Peyer's patch (tissue), 4 donors: Measurements from ENCODE around the gene MAP6D1.

Source experiments
- CTCF ChIP-seq, 6 experiments: fragments of 450-650 bp in 4 of 6; fragments of 200-600 bp in 2 of 6; sonication (generic) in 1 of 6; IDR thresholded peaks; one replicate each; pipeline ENCODE4 v1.5.1; 2017 to 2019; ENCODE audit warnings: antibody characterized with exemption in 6 of 6, mild to moderate bottlenecking in 3 of 6, moderate library complexity in 1 of 6
- POLR2A ChIP-seq, 2 donors: fragments of 450-650 bp; IDR thresholded peaks; one replicate each; pipeline ENCODE4 v1.5.1; 2017; ENCODE audit warnings: antibody characterized with exemption in 2 of 2, mild to moderate bottlenecking in 2 of 2, moderate library complexity in 2 of 2

GRCh38 chr3:183816681-183817510, 8.5 kb downstream of the MAP6D1 start:
- TF ChIP-seq CTCF (IDR thresholded peaks at IDR 0.05) (no peak), POLR2A (IDR thresholded peaks at IDR 0.05) (no peak)
